GM10847 (cell line): ENCODE data around the gene SOX18.

ENCODE experiments used
- POLR2A ChIP-seq: IDR thresholded peaks from 2 replicates; pipeline ENCODE4 v1.6.1; 2011; ENCODE audit not compliant: insufficient read length; ENCODE audit errors: extremely low read depth

Gene SOX18

DNA sequence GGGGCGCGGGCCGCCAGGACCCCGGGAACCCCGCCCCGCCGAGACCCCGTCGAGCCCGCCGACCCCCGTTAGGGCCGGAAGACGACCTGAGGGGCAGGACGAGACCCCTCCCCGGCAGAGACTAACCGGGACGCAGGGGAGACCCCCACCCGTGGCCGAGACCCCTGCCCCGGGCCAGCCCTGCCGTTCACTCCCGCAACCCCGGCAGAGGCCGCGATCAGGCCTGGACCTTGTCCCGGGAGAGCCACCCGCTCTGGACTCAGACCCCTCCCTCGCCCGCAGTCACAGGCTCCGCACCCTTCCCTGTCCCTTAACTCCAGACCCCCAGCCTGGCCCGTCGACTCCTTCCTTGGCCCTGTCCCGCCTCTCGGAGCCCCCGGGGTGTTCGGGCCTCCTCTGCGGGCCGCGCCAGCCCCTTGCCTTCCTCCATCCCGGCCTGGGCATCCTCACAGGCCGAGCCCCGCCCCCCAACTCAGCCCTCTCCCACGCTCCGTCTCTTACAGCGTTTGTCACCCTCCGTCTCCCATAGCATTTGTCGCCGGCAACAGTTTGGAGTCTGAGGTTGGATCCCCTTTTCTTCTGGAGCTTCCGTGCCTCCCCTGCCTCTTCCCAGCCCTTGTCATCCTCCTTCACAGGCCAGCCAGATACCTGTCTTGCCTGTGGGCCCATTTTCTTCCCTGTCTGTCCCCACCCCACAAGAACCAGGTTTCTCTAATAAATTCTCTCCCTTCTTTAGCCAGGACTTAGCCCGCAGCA is 14.1 kb upstream of the SOX18 start:
- no peak for TF ChIP-seq POLR2A

GRCh38 chr20:64062596-64063388 is 13.4 kb upstream of the SOX18 start, which contains the start of gene TCEA2:
TCEA2 (plus strand) TSS chr20:64063198; CDS start chr20:64063313, 115 bp downstream.
- TF ChIP-seq POLR2A, result peak; percentile 45

DNA sequence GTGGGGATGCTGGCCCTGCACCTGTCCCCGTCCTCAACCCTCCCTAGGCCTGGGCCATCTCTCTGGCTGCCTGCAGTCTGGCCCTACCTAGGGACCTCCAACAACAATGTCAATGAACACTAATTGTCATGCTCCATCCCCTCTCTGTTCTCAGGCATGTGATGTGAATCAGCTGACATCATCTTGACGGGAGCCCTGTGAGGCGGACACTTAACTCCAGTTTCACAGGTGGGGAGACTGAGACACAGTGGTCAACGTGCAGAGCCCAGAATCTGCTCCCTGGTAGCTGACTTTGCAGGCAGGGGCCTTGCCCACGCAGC is 12.8 kb upstream of the SOX18 start:
- no peak for TF ChIP-seq POLR2A

GRCh38 chr20:64058536-64058935 is 9.1 kb upstream of the SOX18 start:
- no peak for TF ChIP-seq POLR2A

- TF ChIP-seq POLR2A, result no peak
Measured at GRCh38 chr20:64057628-64058498, 8.4 kb upstream of the SOX18 start.

- no peak for TF ChIP-seq POLR2A
Measured at GRCh38 chr20:64056889-64057627, 7.6 kb upstream of the SOX18 start.

GRCh38 chr20:64056639-64056888 is 7.1 kb upstream of the SOX18 start:
- no peak for TF ChIP-seq POLR2A

DNA sequence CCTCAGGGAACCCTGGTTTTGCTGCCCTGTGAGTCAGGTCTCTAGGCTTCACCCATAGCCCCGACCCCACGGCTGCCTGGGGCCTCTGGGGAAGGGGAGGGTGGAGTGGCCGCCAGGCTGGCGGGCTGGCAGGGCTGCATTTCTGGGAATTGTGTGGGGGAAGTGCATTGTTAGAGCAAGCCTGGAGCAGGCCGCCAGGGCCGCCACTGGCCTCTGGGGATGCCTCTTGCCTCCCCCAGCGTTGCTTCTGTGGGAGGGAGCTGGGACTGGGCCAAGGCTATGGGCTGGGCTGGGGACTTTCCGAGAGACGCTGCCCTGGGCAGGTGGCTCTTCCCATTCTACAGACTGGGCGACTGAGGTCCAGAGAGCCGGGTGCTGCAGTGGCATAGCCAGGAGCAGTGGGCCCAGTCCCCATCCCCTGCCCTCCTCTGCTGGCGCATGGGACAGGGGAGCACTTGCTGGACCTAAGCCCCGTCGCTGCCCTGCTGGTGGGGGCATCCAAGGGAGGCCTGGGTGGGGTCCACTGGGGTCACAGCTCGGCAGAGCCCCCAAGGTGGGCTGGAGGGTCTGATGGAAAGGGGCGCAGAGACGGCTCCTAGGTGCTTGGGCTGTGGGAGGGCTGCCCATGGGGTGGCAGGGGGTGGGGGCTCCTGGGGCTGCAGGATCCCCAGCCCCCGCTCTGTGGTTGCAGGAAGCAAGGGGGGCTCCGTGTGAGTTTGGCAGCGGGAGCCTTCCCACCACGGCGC is 6.6 kb upstream of the SOX18 start:
- TF ChIP-seq POLR2A, result no peak

DNA sequence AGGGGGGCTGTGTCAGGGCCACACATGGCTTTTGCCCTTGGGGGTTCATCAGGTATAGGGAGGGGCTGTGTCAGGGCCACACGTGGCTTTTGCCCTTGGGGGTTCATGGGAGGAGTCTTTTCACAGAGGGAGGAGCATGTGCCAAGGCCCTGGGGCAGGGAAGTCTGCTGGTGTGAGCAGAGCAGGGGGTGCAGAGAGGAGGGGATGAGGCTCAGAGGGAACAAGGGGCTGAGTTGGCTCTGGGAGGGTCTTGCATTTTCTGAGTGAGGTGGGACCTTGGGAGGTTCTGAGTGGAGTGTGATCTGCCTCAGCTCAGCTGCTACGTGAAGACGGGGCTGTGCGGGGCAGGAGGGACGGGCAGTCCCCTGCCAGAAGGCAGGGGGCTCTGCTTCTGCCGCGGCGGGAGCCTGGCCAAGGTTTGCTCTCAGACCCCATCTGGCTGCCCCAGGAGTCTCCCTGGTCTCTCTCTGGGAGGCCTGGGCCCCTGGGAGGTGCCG is 6.0 kb upstream of the SOX18 start:
- TF ChIP-seq POLR2A, result no peak

DNA sequence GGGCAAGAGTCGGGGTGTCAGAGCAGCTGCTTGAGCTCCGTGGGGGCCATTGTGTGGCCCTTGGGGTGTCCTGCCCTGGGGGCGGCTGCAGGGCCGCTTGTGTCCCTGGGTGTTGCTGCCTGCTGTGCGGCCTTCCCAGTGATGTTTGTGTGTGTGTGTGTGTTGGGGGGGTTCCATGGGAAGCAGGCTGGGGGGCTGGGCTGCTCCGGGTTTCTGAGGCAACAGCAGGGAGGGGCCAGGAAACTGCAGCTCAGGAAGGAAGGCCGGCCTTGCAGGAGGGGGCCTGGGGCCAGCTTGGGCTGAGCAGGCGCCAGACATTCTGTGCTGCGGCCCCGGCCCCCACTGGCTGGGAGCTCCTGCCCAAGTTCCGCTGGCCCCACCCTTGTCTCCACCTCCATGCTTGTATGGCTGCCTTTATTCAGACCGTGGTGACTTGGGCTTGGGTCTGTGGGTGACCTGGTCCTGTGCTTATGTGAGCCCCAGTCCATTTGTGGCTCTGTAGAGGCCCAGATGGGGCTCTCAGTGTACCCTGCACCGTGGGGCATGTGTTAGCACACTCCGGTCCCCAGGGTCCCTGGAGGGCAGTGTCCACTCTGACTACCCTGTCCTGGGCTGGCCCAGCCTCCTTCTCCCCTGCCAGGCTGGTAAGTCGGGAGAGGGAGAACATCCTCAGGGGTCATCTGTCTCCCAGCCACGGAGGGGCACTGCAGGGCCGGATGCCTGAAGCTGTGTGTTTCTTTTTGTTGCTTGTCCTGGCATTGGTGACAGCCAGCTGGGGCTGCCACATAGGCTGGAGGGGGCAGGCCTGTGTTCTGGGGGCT is 4.6 kb upstream of the SOX18 start:
- TF ChIP-seq POLR2A, result no peak

GRCh38 chr20:64052987-64053840 is 3.8 kb upstream of the SOX18 start:
- TF ChIP-seq POLR2A, result no peak

GRCh38 chr20:64052326-64052722 is 2.9 kb upstream of the SOX18 start:
- no peak for TF ChIP-seq POLR2A
